Renal cortex interstitium (tissue), 11 donors: ENCODE measurements around the gene SPEM3. TPM values are rescaled to one million over a fixed set of nuclear protein-coding genes. Genes with fewer than 3 reads are reported as not detected.

Experiments used
- DNase-seq, 11 donors: peaks; one replicate each; pipeline ENCODE4 v3.0.0-alpha.2; 2013; ENCODE audit warnings: low read depth in 9 of 11, low spot score in 4 of 11; ENCODE audit errors: extremely low read depth in 1 of 11
- polyA plus RNA-seq, 3 donors: library from polyadenylated mRNA; unstranded; fragments of 120-200 nt; gene quantifications; one replicate each; pipeline ENCODE4 v1.2.1, GENCODE V29; 2013; ENCODE audit not compliant: insufficient read length in 3 of 3

The SPEM3 gene
- polyA plus RNA-seq, 3 donors, result not detected

DNA sequence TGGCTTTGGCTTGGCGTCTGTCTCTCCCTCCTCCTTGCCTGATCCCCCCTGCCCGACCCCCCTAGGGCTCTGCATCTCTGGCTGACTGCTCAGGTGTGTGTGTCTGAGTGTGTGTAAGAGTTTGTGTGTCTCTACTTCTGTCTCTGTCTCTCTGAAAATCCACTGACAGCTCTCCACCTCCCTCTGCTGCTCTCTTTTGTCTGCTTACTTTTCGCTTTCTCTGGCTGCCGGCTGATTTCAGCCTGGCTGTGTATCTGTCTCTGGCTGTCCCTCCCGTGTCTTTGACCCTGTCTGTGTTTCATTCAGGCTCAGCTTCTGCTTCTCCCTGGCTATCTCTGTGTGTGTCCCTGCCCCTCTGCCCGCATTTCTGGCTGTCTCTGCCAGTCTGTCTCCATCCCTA is 12.3 kb upstream of the SPEM3 start:
- no peak for DNase-seq

DNA sequence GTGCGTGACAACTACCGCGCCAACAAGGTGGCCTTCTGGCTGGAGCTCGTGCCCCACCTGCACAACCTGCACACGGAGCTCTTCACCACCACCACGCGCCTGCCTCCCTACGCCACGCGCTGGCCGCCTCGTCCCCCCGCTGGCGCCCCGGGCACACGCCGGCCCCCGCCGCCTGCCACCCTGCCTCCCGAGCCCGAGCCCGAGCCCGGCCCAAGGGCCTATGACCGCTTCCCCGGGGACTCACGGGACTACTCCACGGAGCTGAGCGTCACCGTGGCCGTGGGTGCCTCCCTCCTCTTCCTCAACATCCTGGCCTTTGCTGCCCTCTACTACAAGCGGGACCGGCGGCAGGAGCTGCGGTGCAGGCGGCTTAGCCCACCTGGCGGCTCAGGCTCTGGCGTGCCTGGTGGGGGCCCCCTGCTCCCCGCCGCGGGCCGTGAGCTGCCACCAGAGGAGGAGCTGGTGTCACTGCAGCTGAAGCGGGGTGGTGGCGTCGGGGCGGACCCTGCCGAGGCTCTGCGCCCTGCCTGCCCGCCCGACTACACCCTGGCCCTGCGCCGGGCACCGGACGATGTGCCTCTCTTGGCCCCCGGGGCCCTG is 11.5 kb upstream of the SPEM3 start:
- no peak for DNase-seq

DNA sequence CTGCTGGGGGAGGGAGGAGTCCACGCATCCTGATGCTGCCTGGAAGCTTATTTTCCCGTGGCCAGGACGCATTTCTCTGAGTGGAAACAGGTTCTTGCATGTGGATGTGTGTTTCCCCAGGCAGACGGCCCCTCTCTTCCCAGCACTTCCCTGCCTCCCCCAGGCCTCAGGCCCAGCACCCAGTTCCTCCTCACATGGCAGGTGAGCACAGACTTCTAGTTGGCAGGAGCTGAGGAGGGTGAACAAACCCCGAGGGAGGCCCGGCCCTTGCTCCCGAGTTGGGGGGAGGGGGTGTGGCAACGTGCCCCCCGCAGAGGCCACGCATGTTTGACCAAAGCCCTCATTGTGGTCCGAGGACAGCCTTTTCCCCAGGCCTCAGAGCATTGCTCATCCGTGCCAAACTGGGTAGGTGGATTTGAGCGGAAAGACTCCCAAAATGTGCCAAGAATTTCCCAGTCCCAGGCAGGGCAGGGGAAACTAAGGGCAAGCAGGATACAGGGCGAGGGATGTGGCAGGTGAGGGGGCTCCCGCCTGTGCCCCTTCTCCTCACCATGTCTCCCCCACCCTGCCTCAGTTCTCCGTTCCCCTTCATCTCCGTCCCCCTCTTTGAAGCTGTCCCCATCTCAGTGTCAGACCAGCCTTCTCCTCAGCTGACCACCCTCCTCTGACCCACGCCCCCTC is 10.0 kb upstream of the SPEM3 start:
- no peak for DNase-seq

DNA sequence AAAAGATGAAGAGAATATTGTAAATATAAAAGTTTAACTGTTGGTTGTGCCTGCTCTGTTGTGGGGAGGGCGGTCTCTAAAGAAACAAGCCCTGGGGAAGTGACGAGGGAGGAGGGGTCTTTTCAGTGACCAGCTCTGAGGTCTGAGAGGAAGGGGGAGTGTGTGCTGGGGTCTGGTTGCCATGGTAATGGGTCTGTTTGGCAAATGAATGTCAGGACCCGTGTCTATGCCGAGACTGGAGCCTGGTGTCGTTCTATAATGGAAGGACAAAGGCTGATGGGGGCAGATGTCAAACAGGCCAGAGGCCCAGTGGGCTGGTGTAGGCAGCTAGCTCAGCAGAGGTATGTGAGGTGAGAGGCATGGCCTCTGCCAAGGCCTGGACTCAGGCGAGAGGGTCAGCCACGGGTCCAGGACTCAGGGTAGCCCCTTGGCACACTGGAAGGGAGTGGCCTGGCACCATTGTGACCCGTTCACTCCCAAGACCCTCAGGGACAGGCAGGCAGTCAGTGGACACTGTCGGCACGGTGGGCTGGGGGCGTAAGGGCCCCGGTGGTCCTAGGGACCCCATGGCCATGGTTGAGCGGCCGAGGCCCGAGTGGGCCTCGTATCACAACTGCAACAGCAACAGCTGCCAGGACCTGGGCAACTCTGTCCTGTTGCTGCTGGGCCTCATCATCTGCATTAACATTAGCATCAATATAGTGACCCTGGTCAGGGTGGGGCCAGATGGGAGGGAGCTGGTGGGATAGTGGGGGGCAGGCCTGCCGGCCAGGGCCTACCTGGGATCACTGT is 8.6 kb upstream of the SPEM3 start, which contains the start of gene SPEM1:
Gene SPEM1 (plus strand): TSS at position 506 of the 792 bp plus-strand sequence. CDS start 61 bp downstream, at position 567.
- DNase-seq, result peak in 1 of 11 donors; percentile 48

DNA sequence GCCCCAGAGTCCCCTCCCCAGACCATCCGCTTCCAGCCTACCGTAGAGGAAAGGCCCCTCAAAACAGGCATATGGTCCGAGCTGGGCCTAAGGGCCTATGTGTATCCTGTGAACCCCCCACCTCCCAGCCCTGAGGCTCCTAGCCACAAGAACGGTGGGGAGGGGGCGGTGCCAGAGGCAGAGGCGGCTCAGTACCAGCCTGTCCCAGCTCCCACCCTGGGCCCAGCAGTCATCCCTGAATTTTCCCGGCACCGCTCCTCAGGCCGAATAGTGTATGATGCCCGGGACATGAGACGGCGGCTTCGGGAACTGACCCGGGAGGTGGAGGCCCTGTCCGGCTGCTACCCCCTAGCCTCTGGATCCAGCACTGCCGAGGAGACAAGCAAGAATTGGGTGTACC is 7.5 kb upstream of the SPEM3 start:
- no peak for DNase-seq

DNA sequence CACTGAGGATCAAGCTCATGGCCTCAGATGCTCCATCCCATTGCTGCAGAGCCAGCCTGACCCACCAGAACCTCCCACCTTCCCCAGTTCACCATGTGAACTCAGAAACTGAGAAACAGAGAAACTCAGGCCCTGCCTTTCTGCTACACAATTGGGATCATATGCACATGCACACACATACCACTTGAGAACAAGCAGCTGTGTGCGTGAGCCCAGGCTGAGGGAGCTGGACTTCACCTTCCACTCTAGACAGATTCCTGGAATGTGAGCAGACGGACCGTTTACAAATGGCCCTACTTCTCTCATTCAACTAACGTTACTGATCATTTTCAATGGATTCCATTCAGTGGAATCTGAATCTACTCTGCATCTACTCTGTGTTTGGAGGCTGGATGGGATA is 5.0 kb upstream of the SPEM3 start:
- no peak for DNase-seq

DNA sequence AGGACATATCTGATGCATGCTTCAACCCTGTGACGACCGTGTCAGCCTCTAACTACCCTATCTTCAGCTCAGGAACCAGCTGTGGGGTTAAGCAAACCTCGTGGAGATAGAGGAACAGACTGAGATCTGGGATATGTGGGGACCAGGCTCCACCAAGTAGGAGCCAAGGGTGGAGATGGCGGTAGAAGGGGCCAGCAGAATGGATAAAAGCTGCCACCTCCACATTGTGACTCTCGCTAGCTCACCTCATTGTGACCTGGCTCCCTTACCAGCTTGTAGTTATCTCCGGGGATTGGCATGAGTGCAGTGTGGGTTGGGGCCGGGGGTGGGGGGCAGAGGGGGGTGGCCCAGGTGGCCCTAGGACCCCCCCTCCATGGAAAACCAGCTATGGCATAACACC is 3.3 kb upstream of the SPEM3 start, which contains the start of gene SPEM2:
Gene SPEM2 (plus strand): TSS at position 301 of the 400 bp plus-strand sequence. CDS start 73 bp downstream, at position 374.
- DNase-seq, result no peak

DNA sequence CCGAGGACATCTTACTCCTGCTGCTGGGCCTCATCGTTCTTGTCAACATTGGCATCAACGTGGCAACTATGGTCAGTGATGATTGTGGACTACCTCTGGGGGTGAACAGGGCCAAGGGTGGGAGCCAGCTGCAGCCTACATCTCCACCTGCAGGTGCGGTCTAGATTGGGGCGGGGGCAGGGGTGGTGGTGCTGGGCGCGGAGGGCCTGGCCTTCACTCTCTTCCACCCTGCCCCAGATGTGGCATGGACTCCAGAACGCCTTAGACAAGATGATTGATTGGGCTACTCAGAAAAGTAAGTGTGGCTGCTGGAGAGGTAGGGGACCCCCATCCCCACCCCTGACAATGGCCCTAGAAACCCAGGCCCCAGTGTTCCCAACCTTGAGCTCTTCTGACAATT is 2.9 kb upstream of the SPEM3 start:
- no peak for DNase-seq

DNA sequence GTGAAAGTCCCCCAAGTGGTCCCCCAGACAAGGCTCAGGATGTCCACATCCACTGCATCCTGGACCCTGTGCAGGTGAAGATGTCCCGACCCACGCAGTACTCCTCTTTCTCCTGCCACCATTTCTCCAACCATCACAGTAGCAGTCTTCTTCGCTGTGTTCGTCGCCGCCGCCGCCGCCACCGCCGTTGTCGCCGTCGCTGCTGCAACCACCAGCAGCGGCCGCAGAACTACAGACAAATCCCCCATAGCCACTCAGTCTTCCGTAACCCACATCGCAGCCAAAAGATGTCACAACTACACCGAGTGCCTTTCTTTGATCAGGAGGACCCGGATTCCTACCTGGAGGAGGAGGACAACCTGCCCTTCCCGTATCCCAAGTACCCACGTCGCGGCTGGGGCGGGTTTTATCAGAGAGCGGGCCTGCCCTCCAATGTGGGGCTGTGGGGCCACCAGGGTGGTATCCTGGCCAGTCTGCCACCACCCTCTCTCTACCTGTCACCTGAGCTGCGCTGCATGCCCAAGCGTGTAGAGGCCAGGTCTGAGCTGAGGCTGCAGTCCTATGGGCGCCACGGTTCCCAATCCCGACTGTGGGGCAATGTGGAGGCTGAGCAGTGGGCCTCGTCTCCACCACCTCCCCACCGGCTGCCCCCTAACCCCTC is 2.3 kb upstream of the SPEM3 start:
- no peak for DNase-seq

DNA sequence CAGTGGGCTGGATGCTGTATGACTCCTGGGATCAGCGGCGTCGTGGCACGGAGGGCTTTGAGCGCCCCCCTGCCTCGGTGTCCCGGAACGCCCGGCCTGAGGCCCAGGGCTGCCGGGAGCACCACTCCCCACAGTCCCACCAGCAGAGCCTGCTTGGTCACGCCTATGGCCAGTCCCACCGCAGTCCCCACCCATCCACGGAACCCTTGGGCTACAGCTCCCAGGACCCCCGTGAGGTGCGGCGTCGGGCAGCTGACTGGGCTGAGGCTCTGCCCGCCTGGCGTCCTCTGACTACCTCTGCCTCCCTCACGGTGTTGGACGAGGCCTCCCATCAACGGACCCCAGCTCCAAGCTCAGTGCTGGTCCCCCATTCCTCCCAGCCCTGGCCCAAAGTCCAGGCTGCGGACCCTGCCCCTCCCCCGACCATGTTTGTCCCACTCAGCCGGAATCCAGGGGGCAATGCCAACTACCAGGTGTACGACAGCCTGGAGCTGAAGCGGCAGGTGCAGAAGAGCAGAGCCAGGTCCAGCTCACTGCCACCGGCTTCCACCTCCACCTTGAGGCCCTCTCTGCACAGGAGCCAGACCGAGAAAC is 1.7 kb upstream of the SPEM3 start:
- DNase-seq, result no peak

DNA sequence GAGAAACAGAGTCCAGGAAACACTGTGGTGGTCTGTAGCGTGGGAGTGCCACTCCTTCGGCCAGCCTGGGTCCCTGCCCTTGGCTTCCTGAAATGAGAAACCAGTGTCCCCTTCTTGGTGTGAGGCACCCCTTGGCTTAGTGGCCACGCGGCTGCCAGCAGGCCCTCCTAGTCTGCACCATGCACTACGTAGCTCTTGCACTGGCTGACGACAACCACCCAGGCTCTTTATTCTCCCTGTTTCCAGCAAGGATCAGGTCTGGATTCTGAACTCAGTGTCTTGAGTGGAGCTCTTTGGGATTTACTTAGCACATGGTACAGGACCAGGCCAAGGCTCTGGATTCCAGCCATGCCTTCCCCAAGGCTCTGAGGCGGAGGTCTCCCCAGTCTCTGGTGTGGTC is 1.1 kb upstream of the SPEM3 start:
- no peak for DNase-seq

DNA sequence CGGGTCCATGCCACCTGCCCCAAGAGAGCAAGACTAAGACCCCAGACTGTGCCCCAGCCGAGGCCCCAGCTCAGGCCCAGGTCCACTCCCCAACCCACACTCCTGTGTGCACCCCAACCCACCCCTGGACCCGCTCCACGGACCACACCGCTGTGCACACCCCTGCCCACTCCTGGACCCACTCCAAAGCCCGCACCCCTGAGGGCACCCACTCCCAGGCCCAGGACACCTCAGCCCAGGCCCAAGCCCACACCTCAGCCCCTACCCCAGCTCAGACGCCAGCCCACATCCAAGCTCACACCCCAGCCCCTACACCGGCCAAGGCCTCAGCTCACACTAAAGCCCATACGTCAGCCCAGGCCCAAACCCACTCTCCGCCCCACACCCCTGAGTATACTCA is 1.1 kb downstream of the SPEM3 start:
- no peak for DNase-seq

DNA sequence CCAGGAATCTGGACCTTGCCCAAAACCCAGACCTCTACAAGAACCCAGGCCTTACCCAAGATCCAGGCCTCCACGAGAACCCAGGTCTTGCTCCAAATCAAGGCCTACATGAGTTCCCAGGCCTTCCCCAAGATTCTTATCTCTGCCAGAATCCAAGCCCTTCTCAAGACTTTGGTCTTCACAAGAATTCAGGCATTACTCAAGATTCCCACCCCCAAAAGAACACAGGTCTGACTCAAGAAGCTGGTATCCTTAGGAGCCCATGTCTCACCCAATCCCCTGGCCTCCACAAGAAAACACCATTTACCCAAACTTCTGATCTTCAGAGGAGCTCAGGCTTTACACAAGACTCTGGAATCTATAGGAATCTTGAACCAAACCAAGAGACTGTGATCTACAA is 2.6 kb downstream of the SPEM3 start:
- DNase-seq, result no peak

DNA sequence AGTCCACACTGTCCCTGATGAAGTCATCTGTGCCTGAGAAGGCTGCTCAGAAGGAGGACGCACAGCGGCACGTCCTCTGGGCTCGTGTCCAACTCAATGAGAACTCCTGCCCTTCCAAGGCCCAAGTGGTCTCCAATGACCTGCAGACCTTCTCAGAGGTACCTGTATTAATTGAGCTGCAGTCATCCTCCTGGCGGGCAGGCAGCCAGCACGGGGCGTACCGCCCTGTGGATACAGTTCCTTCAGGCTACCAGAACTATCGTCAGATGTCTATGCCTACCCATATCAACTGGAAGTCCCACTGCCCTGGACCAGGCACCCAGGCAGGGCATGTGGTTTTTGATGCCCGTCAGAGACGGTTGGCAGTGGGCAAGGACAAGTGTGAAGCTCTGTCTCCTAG is 3.6 kb downstream of the SPEM3 start:
- no peak for DNase-seq

DNA sequence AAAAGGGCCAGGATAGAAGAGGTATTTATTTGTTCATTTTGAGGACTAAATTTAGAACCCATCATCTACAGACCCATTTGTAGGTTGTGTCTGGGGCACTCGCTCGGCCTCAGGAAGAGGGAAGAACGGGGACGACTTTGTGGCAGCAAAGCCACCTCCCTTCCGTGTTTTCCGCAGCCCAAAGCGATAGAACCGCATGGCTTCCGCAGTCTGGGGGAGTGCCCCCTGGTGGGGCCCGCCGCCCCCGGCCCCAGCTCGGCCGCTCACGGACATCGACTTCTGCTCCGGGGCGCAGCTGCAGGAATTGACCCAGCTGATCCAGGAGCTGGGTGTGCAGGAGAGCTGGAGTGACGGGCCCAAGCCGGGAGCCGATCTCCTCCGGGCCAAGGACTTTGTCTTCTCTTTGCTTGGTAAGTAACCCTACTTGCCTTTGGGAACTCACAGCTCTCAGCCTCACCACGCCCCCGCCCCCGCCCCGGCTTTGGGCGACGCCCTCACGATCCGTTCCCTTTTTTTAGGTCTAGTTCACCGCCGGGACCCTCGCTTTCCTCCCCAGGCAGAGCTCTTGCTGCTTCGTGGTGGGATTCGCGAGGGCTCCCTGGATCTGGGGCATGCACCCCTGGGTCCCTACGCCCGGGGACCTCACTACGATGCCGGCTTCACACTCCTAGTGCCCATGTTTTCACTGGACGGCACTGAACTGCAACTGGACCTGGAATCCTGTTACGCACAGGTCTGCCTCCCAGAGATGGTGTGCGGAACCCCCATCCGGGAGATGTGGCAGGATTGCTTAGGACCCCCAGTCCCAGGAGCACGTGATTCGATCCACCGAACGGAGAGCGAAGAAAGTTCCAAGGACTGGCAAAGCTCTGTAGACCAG is 7.3 kb downstream of the SPEM3 start:
- DNase-seq, result no peak

DNA sequence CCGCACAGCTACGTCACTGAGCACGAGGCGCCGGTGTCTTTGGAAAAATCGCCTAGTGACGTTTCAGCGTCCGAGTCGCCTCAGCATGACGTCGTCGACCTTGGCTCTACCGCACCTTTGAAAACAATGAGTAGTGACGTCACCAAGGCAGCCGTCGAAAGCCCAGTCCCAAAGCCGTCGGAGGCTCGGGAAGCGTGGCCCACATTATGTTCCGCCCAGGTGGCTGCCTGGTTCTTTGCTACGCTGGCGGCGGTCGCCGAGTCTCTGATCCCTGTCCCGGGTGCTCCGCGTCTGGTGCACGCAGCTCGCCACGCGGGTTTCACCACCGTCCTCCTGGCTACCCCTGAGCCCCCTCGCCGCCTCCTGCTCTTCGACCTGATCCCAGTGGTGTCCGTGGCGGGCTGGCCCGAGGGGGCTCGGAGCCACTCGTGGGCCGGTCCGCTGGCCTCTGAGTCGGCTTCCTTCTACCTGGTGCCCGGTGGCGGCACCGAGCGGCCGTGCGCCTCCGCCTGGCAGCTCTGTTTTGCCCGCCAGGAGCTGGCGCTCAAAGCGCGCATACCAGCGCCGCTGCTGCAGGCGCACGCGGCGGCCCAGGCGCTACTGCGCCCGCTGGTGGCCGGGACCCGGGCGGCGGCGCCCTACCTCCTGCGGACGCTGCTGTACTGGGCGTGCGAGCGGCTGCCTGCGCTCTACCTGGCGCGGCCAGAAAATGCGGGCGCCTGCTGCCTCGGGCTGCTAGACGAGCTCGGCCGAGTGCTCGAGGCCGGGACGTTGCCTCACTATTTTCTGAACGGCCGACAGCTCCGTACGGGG is 8.1 kb downstream of the SPEM3 start:
- DNase-seq, result peak in 3 of 11 donors; percentile 69 to 82 (median 74)

DNA sequence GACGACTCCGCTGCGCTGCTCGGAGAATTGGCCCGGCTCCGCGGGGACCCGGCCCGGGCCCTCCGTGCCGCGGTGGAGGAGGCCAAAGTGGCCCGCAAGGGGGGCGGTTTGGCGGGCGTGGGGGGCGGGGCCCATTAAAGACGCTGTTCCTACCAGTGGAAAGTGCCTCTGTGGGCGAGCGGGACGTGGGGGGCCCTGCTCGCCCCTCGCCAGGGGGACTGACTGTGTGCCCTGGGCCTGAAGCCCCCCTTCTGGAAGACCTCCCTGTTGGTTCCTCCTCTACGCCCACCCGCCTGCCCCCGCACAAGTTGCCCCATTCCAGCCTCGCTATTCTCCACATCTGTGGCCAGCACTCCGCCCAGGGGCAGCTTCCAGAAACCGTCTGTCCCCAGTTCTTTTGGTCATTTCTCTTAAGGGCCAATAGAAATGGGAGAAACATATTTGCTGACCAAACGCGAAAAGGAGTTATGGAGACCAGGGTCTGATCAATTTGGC is 8.8 kb downstream of the SPEM3 start:
- DNase-seq, result no peak
